ENCODE data around the gene CTDNEP1.
A peak's percentile ranks its signal among the peaks of the same experiment; 100 is the strongest.

CTDNEP1 gene

GRCh38 chr17:7215136-7215638, 36.3 kb downstream of the CTDNEP1 start:
- no peak for DNase-seq (ENCODE audit: low spot score)

DNA sequence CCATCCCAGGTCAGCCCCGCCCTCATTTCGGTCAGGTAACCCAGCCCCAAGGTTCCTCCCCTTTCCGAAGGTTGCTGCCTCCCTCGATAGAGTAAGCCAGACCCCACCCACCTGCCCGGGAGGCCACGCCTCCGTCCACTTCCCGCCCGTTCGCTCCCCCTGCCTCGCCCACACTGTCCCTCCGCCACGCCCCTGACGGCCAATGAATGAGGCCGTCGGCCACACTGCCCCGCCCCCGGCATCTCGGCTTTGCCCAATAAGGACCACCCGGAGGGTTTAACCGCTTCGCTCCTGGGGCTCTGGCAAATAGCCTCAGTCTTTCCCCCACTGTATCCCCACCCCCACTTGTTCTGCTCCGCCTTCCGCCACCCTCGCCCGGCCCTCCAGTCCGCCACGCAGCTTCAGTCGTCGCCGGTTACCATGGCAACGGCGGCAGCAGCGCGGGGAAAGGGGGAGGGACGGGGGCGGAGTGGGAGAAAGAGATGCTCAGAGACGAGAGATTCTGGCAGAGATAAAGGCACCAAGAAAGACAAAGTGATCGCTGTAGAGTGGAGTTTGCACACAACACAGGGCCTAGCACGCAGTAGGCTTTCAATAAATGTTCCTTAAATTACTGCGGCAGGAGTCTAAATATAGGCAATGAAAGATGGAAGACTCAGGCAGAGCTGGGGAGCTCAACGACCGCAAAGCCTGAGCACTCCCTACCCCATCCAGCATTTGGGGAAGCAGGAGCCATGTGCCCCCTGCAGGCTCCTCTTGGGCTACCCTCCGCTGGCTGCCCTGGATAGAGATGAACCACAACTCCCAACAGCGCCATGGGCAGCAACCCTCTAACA, 37.0 kb downstream of the CTDNEP1 start:
- peak; percentile 99 for DNase-seq (ENCODE audit: low spot score)

GRCh38 chr17:7213895-7214299, 37.6 kb downstream of the CTDNEP1 start:
- DNase-seq (ENCODE audit: low spot score) = peak; percentile 88

GRCh38 chr17:7211491-7212273, 39.9 kb downstream of the CTDNEP1 start:
- DNase-seq (ENCODE audit: low spot score) = no peak

- DNase-seq (ENCODE audit: low spot score) = no peak
These were observed 42.6 kb downstream of the CTDNEP1 start for GRCh38 chr17:7208754-7209460.

DNA sequence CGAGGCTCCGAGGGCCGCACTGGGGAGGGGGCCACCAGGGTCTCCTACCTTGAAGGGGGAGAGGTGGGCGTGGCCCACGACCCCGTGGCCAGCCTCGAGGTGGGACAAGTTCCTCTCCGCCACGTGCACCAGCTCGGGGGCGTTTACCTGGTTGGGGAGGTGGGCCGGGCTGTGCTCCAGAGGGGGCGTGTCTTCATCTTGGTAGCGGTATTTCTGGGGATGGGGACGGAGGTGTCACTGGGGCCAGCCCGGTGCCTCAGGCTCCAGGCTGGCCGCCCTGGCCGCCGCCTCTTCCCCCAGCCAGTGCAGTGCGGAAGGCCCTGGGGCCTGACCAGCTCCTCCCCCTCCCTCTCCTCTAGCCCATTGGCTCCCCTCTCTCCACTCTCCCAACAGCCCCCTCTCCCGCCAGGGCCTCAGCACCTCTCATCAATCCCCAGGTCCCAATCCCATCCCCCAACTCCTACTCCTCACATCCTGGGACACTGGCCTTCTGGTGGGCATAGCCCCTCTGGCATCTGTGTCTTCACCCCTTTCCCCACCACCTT, 43.4 kb downstream of the CTDNEP1 start:
- DNase-seq (ENCODE audit: low spot score) = no peak

- DNase-seq (ENCODE audit: low spot score) = peak; percentile 55
These were observed 44.2 kb downstream of the CTDNEP1 start for GRCh38 chr17:7207120-7208001.

- DNase-seq (ENCODE audit: low spot score) = no peak
These were observed 46.0 kb downstream of the CTDNEP1 start for GRCh38 chr17:7205561-7205960.

GRCh38 chr17:7204828-7205461, 46.6 kb downstream of the CTDNEP1 start:
- peak; percentile 88 for DNase-seq (ENCODE audit: low spot score)

GRCh38 chr17:7204336-7204735, 47.2 kb downstream of the CTDNEP1 start:
- DNase-seq (ENCODE audit: low spot score) = peak; percentile 63

DNA sequence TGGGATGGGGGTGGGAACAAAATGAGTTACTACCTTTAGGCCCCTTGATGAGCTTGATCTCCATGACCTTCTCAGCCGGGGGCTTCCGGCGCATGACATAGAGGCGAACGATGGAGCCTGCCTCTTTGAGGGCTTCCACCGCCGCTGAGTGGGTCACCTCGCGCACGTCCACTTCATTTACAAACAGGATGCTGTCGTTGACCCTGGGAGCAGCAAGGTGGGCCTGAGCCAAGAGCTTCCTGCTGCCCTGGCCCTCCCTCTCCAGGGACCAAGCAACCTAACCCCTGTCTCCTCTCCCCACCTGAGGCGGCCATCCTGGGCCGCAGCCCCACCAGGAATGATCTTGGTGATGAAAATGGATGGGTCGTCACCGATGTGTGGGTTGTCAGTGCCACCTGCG, 48.1 kb downstream of the CTDNEP1 start:
- DNase-seq (ENCODE audit: low spot score) = no peak

- DNase-seq (ENCODE audit: low spot score) = no peak
These were observed 54.7 kb downstream of the CTDNEP1 start for GRCh38 chr17:7196651-7197401.

DNA sequence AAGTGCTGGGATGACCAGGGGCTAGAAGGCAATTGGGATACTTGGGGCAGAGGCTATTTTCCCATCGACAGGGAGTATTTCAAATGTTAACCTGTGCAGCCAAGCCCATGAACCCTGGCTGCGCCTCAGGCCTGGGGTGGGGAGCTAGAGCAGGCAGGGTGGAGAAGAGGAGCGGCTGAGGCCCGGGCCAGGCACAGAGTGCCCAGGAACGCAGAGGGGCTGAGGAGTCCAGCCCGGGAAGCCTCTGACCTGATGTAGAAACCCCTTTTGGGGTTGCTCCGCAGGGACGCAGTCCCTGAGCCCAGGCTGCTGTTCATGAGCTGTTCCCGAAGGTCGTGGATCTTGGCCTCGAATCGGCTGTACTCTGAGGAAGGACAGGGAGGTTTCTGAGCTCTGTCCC, 55.6 kb downstream of the CTDNEP1 start:
- no peak for DNase-seq (ENCODE audit: low spot score)
